Upper lobe of left lung (tissue), 4 donors: ENCODE measurements around the gene RPE.

Source experiments
- POLR2A ChIP-seq, 4 donors: fragments of 450-650 bp; IDR thresholded peaks; one replicate each; pipeline ENCODE4 v1.5.1; 2016 to 2017; ENCODE audit warnings: antibody characterized with exemption in 4 of 4, mild to moderate bottlenecking in 2 of 4
- POLR2AphosphoS5 ChIP-seq, 2 donors: sonication (generic); formaldehyde crosslinking; IDR thresholded peaks; one replicate each; pipeline ENCODE4 v1.5.1; 2017; ENCODE audit warnings: antibody characterized with exemption in 2 of 2
- TF ChIP-seq, protein P1 (sequence below), 6 experiments: fragments of 450-650 bp in 4 of 6; fragments of 200-600 bp in 2 of 6; sonication (generic) in 2 of 6; IDR thresholded peaks; one replicate each; pipeline ENCODE4 v1.5.1; 2016 to 2019; ENCODE audit warnings: antibody characterized with exemption in 6 of 6

DNA sequence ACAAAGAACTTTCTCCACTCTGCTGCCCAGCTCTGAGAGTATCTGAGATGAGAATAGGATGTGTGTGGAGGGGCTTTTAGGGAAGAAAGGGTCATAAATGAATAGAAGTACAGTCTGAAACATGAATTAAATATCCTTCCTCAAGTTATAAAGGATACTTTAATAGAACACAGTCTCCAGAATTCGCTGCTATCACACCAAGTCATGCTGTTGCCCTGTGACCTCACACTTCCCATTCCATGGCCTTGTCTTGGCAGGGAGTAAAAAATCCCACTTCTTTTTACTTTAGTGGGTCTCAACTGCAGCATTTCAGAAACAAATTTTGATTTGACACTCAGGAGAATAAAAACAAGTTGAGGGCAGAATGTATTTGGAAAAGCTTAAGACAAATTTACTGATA is 3.8 kb upstream of the RPE start:
- TF ChIP-seq, protein P1, sequence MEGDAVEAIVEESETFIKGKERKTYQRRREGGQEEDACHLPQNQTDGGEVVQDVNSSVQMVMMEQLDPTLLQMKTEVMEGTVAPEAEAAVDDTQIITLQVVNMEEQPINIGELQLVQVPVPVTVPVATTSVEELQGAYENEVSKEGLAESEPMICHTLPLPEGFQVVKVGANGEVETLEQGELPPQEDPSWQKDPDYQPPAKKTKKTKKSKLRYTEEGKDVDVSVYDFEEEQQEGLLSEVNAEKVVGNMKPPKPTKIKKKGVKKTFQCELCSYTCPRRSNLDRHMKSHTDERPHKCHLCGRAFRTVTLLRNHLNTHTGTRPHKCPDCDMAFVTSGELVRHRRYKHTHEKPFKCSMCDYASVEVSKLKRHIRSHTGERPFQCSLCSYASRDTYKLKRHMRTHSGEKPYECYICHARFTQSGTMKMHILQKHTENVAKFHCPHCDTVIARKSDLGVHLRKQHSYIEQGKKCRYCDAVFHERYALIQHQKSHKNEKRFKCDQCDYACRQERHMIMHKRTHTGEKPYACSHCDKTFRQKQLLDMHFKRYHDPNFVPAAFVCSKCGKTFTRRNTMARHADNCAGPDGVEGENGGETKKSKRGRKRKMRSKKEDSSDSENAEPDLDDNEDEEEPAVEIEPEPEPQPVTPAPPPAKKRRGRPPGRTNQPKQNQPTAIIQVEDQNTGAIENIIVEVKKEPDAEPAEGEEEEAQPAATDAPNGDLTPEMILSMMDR (IDR thresholded peaks at IDR 0.05) = no peak
- TF ChIP-seq POLR2A (IDR thresholded peaks at IDR 0.05) (no peak), POLR2AphosphoS5 (IDR thresholded peaks at IDR 0.05) (no peak)
